Neural progenitor cell (in vitro differentiated cells): Measurements from ENCODE around the gene PLEKHG4B. TPM values are rescaled to one million over a fixed set of nuclear protein-coding genes. Genes with fewer than 3 reads are reported as not detected.
"Not testable (repeated sequence)": the region's sequence is repeated elsewhere in the genome, so short reads cannot be mapped to it uniquely, and the experiment has no call there.

Experiments
- DNase-seq: peaks from one replicate; pipeline ENCODE4 v3.0.0-alpha.2; 2016; ENCODE audit warnings: low spot score
- H2AFZ ChIP-seq: fragments of 200-600 bp; sonication (generic); replicated peaks from 2 replicates; pipeline ENCODE4 v1.6.1; 2016; ENCODE audit warnings: antibody characterized with exemption
- H3F3A ChIP-seq: fragments of 200-600 bp; sonication (generic); 2 replicates; pipeline ENCODE4 v1.6.1; 2016; ENCODE audit warnings: antibody characterized with exemption, low read depth
- H3K27ac ChIP-seq: fragments of 200-600 bp; sonication (generic); 2 replicates; pipeline ENCODE4 v1.5.1; 2016; ENCODE audit warnings: mild to moderate bottlenecking
- H3K27me3 ChIP-seq: fragments of 200-600 bp; sonication (generic); 2 replicates; pipeline ENCODE4 v1.6.1; 2016; ENCODE audit warnings: mild to moderate bottlenecking, moderate library complexity
- H3K36me3 ChIP-seq: fragments of 200-600 bp; sonication (generic); 2 replicates; pipeline ENCODE4 v1.5.1; 2016
- H3K4me1 ChIP-seq: fragments of 200-600 bp; sonication (generic); 2 replicates; pipeline ENCODE4 v1.6.1; 2016; ENCODE audit warnings: mixed run types
- H3K4me2 ChIP-seq: fragments of 200-600 bp; sonication (generic); 2 replicates; pipeline ENCODE4 v1.6.1; 2016
- H3K4me3 ChIP-seq: fragments of 200-600 bp; sonication (generic); 2 replicates; pipeline ENCODE4 v1.5.1; 2016
- H3K79me2 ChIP-seq: fragments of 200-600 bp; sonication (generic); 2 replicates; pipeline ENCODE4 v1.6.1; 2016; ENCODE audit warnings: low read depth
- H3K9ac ChIP-seq: fragments of 200-600 bp; sonication (generic); 2 replicates; pipeline ENCODE4 v1.6.1; 2016
- H3K9me3 ChIP-seq: fragments of 200-600 bp; sonication (generic); 2 replicates; pipeline ENCODE4 v1.5.1; 2016; ENCODE audit warnings: low read depth
- H4K20me1 ChIP-seq: fragments of 200-600 bp; sonication (generic); 2 replicates; pipeline ENCODE4 v1.6.1; 2016; ENCODE audit warnings: low read depth
- H3K27ac Mint-ChIP-seq: 3 replicates; pipeline ENCODE4 v1.8.0; 2021; ENCODE audit warnings: mixed read lengths
- H3K27me3 Mint-ChIP-seq: 2 replicates; pipeline ENCODE4 v1.8.0; 2022; ENCODE audit warnings: low read depth, mild to moderate bottlenecking, inconsistent platforms, moderate library complexity, mixed read lengths; ENCODE audit not compliant: insufficient read depth
- H3K36me3 Mint-ChIP-seq: 3 replicates; pipeline ENCODE4 v1.8.0; 2021; ENCODE audit warnings: mixed read lengths
- H3K4me1 Mint-ChIP-seq: 3 replicates; pipeline ENCODE4 v1.8.0; 2021; ENCODE audit warnings: mixed read lengths
- H3K4me3 Mint-ChIP-seq: 3 replicates; pipeline ENCODE4 v1.8.0; 2021; ENCODE audit warnings: mild to moderate bottlenecking, moderate library complexity, mixed read lengths
- H3K9me3 Mint-ChIP-seq: 3 replicates; pipeline ENCODE4 v1.8.0; 2020; ENCODE audit warnings: mixed read lengths
- EZH2 ChIP-seq: fragments of 200-600 bp; sonication (generic); IDR thresholded peaks from 2 replicates; pipeline ENCODE4 v1.6.1; 2017; ENCODE audit warnings: antibody characterized with exemption, mild to moderate bottlenecking, moderate library complexity
- EZH2phosphoT487 ChIP-seq: fragments of 200-600 bp; sonication (generic); IDR thresholded peaks from 2 replicates; pipeline ENCODE4 v1.6.1; 2017; ENCODE audit warnings: antibody characterized with exemption
- total RNA-seq: library from RNA; depleted of rRNA; stranded (reverse); fragments of >200 nt; gene quantifications from 2 replicates; pipeline ENCODE4 v1.2.3, GENCODE V29; 2015; ENCODE audit warnings: low replicate concordance
- TF ChIP-seq, protein P1 (sequence below): fragments of 200-600 bp; sonication (generic); IDR thresholded peaks from 2 replicates; pipeline ENCODE4 v1.5.1; 2017; ENCODE audit warnings: antibody characterized with exemption, mild to moderate bottlenecking

PLEKHG4B gene
- total RNA-seq, 1 donor from 2014 or later, result 28.8 TPM

DNA sequence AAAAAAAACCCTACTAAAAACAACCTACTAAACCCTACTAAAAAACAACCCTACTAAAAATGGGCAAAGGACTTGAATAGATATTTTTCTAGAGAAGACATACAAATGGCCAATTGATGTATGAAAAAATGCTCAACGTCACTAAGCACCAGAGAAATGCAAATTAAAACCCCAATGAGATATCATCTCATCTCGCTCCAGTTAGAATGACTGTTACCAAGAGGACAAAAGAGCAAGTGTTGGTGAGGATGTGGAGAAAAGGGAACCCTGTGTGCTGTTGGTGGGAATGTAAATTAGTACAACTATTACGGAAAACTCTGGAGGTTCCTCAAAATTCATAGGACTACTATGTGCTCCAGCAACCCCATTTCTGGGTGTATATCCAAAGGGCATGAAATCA lies 136.9 kb downstream of the PLEKHG4B start:
- peaks cover 45% of the 10 kb centered on the region for H3K36me3 Mint-ChIP-seq
- TF ChIP-seq EZH2phosphoT487 (no peak), EZH2 (no peak)
- TF ChIP-seq, protein P1, sequence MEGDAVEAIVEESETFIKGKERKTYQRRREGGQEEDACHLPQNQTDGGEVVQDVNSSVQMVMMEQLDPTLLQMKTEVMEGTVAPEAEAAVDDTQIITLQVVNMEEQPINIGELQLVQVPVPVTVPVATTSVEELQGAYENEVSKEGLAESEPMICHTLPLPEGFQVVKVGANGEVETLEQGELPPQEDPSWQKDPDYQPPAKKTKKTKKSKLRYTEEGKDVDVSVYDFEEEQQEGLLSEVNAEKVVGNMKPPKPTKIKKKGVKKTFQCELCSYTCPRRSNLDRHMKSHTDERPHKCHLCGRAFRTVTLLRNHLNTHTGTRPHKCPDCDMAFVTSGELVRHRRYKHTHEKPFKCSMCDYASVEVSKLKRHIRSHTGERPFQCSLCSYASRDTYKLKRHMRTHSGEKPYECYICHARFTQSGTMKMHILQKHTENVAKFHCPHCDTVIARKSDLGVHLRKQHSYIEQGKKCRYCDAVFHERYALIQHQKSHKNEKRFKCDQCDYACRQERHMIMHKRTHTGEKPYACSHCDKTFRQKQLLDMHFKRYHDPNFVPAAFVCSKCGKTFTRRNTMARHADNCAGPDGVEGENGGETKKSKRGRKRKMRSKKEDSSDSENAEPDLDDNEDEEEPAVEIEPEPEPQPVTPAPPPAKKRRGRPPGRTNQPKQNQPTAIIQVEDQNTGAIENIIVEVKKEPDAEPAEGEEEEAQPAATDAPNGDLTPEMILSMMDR, result no peak
- H2AFZ ChIP-seq, result no peak overlapping the region
- H4K20me1 ChIP-seq, result peaks cover 4% of the 10 kb centered on the region
- H3K4me3 Mint-ChIP-seq, result no peak overlapping the region
- H3K9me3 Mint-ChIP-seq, result no peaks in the 10 kb centered on the region
- no peak overlapping the region for H3K4me3 ChIP-seq
- H3K4me1 ChIP-seq, result no peaks in the 10 kb centered on the region
- no peak overlapping the region for H3K27ac ChIP-seq
- H3K27me3 Mint-ChIP-seq, result peaks cover 2% of the 10 kb centered on the region
- no peak overlapping the region for H3K27ac Mint-ChIP-seq
- no peaks in the 10 kb centered on the region for H3K9me3 ChIP-seq
- no peaks in the 10 kb centered on the region for H3K27me3 ChIP-seq
- no peak overlapping the region for H3K9ac ChIP-seq
- H3K79me2 ChIP-seq, result no peaks in the 10 kb centered on the region
- H3K4me1 Mint-ChIP-seq, result no peaks in the 10 kb centered on the region
- DNase-seq, result no peak
- no peaks in the 10 kb centered on the region for H3F3A ChIP-seq
- no peak overlapping the region for H3K4me2 ChIP-seq
- peaks cover 8% of the 10 kb centered on the region for H3K36me3 ChIP-seq

DNA sequence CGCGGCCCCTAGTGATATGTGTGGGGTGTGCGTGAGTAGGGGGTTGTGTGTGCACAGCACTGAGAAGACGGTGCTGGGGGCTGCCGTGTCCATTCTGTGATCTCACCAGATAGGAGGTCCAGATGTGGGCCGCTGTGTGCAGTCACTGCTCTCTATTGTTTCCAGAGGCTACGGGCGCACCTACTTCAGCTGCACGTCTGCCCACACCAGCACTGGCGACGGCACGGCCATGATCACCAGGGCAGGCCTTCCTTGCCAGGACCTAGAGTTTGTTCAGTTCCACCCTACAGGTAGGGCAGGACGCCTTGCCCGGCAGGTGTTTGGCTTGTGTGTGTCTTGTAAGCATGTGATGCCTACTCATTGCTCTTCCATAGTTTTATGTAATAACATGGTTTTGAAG lies 138.7 kb downstream of the PLEKHG4B start:
- Histone ChIP-seq H3K4me1 (no peaks in the 10 kb centered on the region), H3K9me3 (no peaks in the 10 kb centered on the region), H4K20me1 (no peaks in the 10 kb centered on the region), H3K27me3 (no peaks in the 10 kb centered on the region), H2AFZ (no peak overlapping the region), H3F3A (no peaks in the 10 kb centered on the region), H3K4me2 (no peak overlapping the region), H3K79me2 (no peaks in the 10 kb centered on the region), H3K4me3 (no peak overlapping the region), H3K36me3 (peaks cover 8% of the 10 kb centered on the region), H3K9ac (no peak overlapping the region), H3K27ac (no peak overlapping the region)
- TF ChIP-seq, protein P1, result no peak
- TF ChIP-seq EZH2phosphoT487, result no peak
- no peak for TF ChIP-seq EZH2
- H3K4me1 Mint-ChIP-seq, result no peaks in the 10 kb centered on the region
- H3K27me3 Mint-ChIP-seq, result peaks cover 2% of the 10 kb centered on the region
- no peaks in the 10 kb centered on the region for H3K9me3 Mint-ChIP-seq
- no peak for DNase-seq
- H3K4me3 Mint-ChIP-seq, result no peak overlapping the region
- peaks cover 40% of the 10 kb centered on the region for H3K36me3 Mint-ChIP-seq
- no peak overlapping the region for H3K27ac Mint-ChIP-seq

DNA sequence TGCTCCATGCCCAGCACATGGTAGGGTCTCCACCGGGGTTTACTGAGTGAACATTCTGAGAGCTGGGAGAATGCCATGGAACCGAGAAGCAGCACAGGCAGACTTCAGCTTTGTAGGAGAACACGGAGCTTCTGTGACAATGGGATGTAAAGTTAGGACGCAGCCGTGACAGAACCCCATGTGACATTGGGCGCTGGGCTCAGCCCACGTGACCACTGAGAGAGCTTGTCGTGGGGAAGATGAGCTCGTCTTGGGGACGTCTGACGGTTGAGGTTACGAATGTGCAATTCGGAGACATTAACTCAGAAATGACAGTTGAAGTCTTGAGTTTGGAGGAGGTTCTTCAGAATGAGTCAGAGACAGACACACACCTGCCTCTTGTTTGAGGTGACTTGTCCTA lies 139.7 kb downstream of the PLEKHG4B start:
- Histone ChIP-seq H3K9me3 (no peaks in the 10 kb centered on the region), H3K36me3 (peaks cover 8% of the 10 kb centered on the region), H3K4me2 (no peak overlapping the region), H3F3A (no peaks in the 10 kb centered on the region), H4K20me1 (no peaks in the 10 kb centered on the region), H3K27ac (no peak overlapping the region), H3K27me3 (no peaks in the 10 kb centered on the region), H2AFZ (no peak overlapping the region), H3K9ac (no peak overlapping the region), H3K4me1 (no peaks in the 10 kb centered on the region), H3K79me2 (no peaks in the 10 kb centered on the region), H3K4me3 (no peak overlapping the region)
- Mint-ChIP-seq H3K27ac (no peak overlapping the region), H3K4me1 (no peaks in the 10 kb centered on the region), H3K4me3 (no peak overlapping the region), H3K9me3 (no peaks in the 10 kb centered on the region), H3K27me3 (no peaks in the 10 kb centered on the region), H3K36me3 (peaks cover 36% of the 10 kb centered on the region)
- no peak for DNase-seq
- TF ChIP-seq EZH2, result no peak
- TF ChIP-seq, protein P1, result no peak

DNA sequence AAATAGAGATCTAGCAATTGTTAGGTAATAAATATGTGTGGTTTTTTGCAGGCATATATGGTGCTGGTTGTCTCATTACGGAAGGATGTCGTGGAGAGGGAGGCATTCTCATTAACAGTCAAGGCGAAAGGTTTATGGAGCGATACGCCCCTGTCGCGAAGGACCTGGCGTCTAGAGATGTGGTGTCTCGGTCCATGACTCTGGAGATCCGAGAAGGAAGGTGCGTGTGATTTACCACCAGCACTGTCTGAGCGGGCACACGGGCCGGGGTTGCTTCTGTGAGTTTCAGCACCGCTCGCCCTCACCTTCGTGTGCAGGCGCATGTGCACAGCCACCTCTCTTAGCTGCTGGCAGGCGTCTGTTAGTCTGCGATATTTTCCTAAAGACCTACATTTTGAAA lies 141.5 kb downstream of the PLEKHG4B start:
- H3K9me3 ChIP-seq, H3K9ac ChIP-seq, H3K4me3 Mint-ChIP-seq, H3K4me1 ChIP-seq, H2AFZ ChIP-seq, H3F3A ChIP-seq, H3K27ac Mint-ChIP-seq, H3K27me3 ChIP-seq, DNase-seq, H4K20me1 ChIP-seq, H3K79me2 ChIP-seq, H3K9me3 Mint-ChIP-seq, H3K27ac ChIP-seq, H3K4me1 Mint-ChIP-seq, H3K4me2 ChIP-seq, H3K36me3 ChIP-seq, H3K4me3 ChIP-seq, H3K27me3 Mint-ChIP-seq: not testable (repeated sequence)
- peaks cover 32% of the 10 kb centered on the region for H3K36me3 Mint-ChIP-seq
